ENCODE measurements around the gene GARIN5B.

DNA sequence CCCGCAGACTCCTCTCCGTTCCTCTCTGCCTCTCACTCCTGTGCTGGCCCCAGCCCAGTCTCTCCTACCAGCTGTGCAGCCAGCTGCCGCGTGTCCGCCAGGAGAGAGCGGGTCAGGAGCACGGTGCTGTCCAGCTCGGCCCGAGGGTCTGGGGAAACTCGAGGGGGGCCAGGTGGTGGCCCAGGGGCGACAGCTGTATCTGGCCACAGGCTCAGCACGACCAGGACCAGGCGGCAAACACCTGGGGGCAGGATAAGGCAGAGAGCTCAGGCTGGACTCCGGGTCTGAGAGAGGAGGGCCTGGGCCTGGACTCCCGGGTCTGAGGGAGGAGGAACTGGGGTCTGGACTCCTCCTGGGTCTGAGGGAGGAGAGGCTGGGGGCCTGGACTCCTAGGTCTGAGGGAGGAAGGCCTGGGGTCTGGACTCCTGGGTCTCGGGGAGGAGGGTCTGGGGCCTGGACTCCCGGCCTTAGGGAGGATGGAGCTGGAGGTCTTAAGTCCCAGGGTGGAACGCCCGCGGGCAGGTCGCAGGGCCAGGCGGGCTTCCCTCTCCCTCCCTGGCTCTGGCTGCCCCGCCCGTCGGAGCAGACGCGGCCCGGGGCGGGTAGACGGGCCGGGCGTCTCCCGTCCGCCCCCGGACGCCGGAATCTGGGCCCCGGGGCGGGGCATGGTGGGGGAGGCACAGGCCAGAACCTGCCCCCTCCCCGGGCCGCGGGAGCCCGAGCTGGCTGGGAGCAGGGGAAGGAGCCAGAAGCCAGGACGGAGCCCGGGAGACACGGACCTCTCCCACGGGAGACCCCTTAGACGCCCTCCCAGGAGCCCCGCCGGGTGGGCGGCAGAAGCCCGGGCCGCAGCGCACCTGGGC, 5.9 kb upstream of the GARIN5B start:
- TF ChIP-seq POLR2AphosphoS5 (IDR thresholded peaks at IDR 0.05; ENCODE audit: borderline replicate concordance, low read depth, low read length) (no peak), FOXP2 (optimal IDR thresholded peaks at IDR 0.05; ENCODE audit: control extremely low read depth, extremely low read length, insufficient read depth) (no peak)

All from SK-N-MC (cell line).